Nucleus accumbens (tissue), 56 donors: Measurements from ENCODE around the gene INMT.

Source experiments
- DNase-seq, 56 donors: peaks; one replicate each; lab custom pipeline; 2025; lab: John Stamatoyannopoulos, UW

Gene INMT

GRCh38 chr7:30778255-30779025, 26.5 kb downstream of the INMT start:
- DNase-seq, result peak in 30 of 56 donors; percentile 2 to 60 (median 22)

- no peak for DNase-seq
These were observed 27.6 kb downstream of the INMT start for GRCh38 chr7:30779574-30779973.

DNA sequence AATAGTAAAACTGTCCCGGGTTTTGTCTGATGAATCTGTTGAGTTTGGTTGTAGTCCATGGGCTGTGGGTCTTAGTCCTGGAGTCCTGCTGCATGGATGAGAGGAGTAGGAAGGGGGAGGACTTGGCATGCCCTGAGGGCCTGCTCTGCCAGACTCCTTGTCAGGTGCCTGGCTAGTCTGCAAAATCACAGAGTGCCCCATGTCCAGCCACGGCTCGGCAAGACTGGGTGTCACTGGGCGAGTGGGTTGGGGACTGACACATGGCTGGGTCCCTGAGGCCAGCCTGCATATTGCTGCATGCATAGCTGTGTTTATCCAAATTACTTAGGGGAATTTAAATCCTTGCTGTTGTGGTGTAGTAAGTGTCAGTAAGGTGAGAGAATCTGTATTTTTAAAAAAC, 29.0 kb downstream of the INMT start:
- peak in 22 of 56 donors; percentile 3 to 49 (median 11) for DNase-seq

GRCh38 chr7:30782690-30783089, 30.8 kb downstream of the INMT start:
- no peak for DNase-seq

DNA sequence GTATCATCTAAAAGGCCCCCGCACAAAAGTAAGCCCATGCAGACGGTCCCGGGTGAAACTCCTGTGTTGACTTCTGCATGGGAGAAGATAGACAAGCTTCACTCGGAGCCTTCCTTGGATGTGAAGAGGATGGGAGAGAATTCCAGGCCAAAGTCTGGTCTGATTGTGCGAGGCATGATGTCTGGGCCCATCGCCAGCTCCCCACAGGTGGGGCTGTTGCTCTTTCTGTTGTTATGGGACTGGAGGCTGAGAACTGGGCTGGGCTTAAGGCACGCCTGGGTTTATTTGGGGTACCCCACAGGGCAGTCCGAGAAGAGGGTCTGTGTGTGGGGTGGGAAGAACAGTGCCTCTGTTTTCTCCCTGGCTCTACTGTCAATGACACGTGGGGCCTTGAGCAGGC, 33.9 kb downstream of the INMT start:
- no peak for DNase-seq

GRCh38 chr7:30787486-30787885, 35.6 kb downstream of the INMT start:
- no peak for DNase-seq

- DNase-seq, result peak in 2 of 56 donors; percentile 6 to 7
These were observed 36.9 kb downstream of the INMT start for GRCh38 chr7:30788640-30789333.

GRCh38 chr7:30789334-30789711, 37.4 kb downstream of the INMT start:
- no peak for DNase-seq

DNA sequence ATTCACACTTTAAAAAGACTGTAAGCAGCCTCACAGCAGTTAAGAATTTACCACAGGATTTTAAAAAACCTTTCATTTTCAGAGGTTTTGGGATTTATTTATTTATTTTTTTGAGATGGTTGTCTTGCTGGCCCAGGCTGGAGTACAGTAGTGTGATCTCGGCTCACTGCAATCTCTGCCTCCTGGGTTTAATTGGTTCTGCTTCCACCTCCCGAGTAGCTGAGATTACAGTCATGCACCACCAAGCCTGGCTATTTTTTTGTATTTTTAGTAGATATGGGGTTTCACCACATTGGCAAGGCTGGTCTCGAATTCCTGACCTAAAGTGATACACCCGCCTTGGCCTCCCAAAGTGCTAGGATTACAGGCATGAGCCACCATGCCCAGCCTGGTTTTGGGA, 38.4 kb downstream of the INMT start:
- DNase-seq, result no peak

- no peak for DNase-seq
These were observed 39.2 kb downstream of the INMT start for GRCh38 chr7:30791114-30791513.

DNA sequence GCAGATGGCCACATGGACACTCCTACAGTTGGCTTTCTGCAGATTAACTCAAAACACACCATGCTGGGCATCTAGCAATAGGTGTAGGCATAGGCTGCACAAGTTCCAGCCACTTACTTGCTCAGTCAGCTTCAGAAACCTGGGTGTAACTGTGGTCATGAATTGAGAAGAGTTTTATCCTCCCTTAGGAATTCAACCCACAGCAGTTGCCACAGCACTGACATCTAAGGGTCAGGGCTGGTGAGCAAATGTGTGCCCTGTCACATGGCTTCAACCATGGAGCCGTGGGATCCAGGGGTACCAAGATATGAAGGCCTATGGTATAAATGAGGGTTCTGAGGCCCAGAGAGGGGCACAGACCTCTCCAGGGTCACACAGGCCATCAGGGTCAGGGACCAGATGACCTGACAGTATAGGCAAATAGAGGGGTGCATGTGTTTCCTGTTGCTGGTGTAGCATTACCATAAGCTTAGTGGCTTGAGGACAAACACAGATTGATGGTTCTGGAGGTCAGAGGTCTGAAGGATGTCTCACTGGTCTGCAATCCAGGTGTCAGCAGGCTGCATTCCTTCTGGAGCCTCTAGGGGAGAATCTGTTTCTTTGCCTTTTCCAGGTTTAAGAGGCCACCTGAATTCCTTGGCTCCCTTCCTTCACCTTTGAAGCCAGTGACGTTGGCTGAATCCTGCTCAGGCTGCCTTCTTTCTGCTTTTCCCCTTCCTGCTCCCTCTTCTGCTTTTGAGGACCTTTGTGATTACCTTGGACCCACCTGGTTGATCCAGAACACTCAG, 43.4 kb downstream of the INMT start:
- DNase-seq, result no peak

DNA sequence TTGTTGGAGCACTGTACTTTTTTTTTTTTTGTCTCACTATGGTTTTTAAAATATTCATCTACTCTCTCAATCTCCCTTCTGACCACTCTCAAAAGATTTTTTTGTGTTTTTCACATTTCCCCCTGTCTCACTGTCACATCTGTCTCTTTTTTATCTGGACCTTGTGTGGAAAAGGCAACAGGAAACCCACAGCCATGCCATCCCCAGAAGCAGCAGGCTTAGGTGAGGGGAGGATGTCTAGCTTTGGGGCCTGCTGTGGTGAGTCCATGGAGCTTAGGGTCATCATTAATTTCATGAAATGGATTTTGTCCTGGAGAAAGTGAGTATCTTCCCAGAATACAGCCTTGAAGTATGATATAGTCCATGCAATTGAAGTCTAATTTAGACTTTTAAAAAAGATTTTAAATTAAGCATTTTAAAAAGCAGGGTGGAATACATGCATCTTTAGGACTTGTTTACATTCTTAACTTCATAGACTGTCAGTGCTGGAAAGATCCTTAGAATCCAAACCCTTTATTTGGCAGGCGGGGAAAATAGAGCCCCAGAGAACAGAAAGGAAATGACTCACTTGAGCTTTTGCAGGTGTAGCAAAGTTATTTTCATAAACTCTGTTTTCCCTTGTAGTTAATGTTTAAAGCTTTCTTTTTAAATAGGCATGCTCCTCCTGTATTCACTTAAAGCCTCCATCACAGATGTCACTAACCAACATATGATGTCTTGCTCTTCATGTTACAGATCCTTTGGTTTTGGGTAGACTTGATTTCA, 44.4 kb downstream of the INMT start:
- no peak for DNase-seq

DNA sequence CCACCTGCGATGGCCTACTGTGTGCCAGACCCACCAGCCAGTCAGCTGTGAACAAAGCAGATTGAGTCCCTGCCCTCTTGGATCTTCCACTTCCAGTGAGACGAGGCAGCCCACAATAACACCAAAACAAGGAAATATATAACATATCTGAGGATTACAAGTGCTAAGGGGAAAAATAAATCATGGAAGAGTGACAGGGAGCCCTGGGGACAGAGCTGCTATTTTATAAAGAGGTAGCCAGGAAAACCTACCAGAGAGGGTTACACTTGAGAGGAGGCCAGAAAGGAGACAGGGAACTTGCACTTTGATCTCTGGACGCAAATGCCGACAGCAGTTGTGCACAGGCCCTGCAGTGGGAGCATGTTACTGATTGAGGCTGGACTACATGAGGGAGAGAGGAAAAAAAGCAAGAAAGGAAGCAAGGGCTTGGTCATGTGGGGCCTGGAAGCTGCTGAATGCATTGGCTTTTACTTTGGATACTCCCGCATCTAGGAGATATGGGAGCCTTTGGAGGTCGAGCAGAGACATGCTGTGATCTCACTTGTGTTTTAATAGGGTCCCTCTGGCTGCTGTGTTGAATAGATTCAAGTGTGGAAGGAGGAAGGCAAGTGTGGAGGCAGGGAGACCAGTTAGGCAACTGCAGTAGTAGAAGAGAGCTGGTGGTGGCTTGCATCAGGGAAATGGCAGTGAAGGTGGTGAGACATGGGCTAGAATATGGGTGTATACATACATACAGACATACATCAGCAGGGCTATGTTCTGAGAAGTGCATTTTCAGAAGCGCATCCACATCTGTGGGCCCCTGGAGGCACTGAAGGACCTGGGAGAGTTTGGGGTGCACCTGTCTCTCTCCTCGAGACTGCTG, 45.5 kb downstream of the INMT start:
- no peak for DNase-seq

DNA sequence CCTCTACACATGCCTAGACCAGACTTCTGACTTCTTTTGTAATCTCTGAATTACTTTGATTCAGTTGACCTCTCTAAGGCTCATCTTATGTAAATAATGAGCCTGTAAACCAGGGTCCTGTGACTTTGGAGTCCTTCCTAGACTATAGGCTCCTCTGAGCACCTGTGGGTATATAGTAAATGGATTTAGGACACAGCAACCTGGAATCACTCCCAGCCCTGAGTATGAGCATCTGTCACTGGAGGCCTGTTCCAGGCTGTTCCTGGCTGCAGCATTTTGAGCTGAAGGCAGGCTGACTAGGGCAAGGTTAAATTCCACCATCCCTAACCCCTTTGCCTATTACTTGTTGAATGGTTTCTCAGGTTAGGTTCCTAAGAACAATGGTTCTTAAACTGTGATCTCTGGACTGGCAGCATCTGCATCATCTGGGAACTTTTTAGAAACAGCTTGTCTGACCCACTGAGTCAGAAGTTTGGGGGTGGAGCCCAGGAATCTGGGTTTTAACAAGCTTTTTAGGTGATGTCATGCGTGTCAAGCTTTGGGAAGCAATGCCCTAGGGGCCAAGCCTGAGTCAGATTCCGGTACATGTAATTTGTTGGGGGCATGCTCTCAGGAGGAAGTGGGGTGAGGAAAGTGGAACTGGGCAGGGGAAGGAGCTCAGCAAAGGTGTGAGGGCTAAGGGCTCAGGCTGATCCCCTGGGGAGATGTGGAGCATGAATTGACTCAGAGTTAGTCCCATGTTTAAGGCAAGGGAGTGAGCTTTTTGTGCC, 47.5 kb downstream of the INMT start:
- no peak for DNase-seq

GRCh38 chr7:30799976-30800661, 48.2 kb downstream of the INMT start:
- no peak for DNase-seq

GRCh38 chr7:30800785-30801252, 48.9 kb downstream of the INMT start:
- DNase-seq, result peak in 49 of 56 donors; percentile 5 to 81 (median 47)

DNA sequence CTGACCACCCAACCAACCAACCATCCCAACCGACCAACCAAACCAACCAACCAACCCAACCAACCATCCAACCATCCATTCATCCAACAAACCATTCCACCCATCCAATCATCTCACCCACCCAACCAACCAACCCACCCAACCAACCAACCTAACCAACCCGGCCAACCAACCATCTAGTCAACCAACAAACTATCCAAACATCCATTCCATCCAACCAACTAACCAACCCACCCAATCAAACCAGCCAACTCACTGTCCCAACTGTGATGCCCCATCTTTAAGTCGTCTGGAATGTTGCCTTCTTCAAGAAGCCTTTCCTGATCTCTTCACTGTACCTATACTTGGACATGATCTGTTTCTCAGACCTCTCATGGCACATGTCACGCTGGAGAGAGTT, 50.9 kb downstream of the INMT start:
- no peak for DNase-seq

GRCh38 chr7:30804078-30804661, 52.2 kb downstream of the INMT start:
- DNase-seq, result no peak
